K562 (cell line): ENCODE data around the gene RBFOX1. TPM values are rescaled to one million over a fixed set of nuclear protein-coding genes. Genes with fewer than 3 reads are reported as not detected.

Experiments used
- ATAC-seq: fragments of 200-7000 bp; cut with Tn5 transposase; 3 replicates; pipeline ENCODE4 v1.9.1; 2020; ENCODE audit warnings: moderate library complexity
- BruUV-seq: library from RNA; stranded (reverse); fragments of 400-500 nt; replicated peaks from 2 replicates; lab custom pipeline; 2021; lab: Mats Ljungman, UMichigan
- CTCF ChIA-PET: fragments of 300-600 bp; formaldehyde crosslinking; extraction: SDS; loops from one replicate; lab custom pipeline; 2021; ENCODE audit warnings: low intra/inter-chr PET ratio; lab: Yijun Ruan, JAX
- POLR2A ChIA-PET: fragments of 300-600, 350-650 bp; sonication (Branson Sonifier 250); formaldehyde crosslinking; extraction: SDS; loops from one replicate; lab custom pipeline; 2021; ENCODE audit warnings: antibody characterized with exemption, inconsistent platforms; lab: Yijun Ruan, JAX
- DNase-seq, 4 experiments: peaks; one replicate each; pipeline versions ENCODE4 v3.0.0 to v3.0.0-alpha.2; 2011 to 2018; ENCODE audit warnings: low spot score in 3 of 4, mixed read lengths in 3 of 4; ENCODE audit errors: extremely low read depth in 1 of 4
- FAIRE-seq: peaks from 2 replicates; lab custom pipeline; 2011; peaks lifted over from hg19 to GRCh38; lab: Jason Lieb, UNC
- H2AFZ ChIP-seq: 2 replicates; pipeline ENCODE4 v1.6.0; 2011; ENCODE audit warnings: low read depth, low read length, control low read depth, inconsistent platforms
- H3K27ac ChIP-seq: fragments of 200-600 bp; 3 replicates; pipeline ENCODE4 v1.8.0; 2011; ENCODE audit warnings: low read depth, mild to moderate bottlenecking, control low read depth, inconsistent platforms, low read length, moderate library complexity, mixed read lengths; ENCODE audit errors: extremely low read depth
- H3K27me3 ChIP-seq, 2 experiments: fragments of 300-600 bp in 1 of 2; 2 replicates in 1 of 2; 3 replicates in 1 of 2; pipeline versions ENCODE4 v1.6.0 to v1.8.0; 2011; ENCODE audit warnings: inconsistent platforms in 2 of 2, low read length in 2 of 2, mild to moderate bottlenecking in 1 of 2, mixed read lengths in 1 of 2, moderate library complexity in 1 of 2; ENCODE audit not compliant: control insufficient read depth in 2 of 2, insufficient read depth in 2 of 2
- H3K36me3 ChIP-seq: fragments of 300-600 bp; 3 replicates; pipeline ENCODE4 v1.8.0; 2011; ENCODE audit warnings: mild to moderate bottlenecking, low read length, inconsistent platforms; ENCODE audit not compliant: control insufficient read depth, insufficient read depth
- H3K4me1 ChIP-seq, 2 experiments: fragments of 200-600 bp in 1 of 2; replicated peaks in 1 of 2; 2 replicates in 1 of 2; 3 replicates in 1 of 2; pipeline versions ENCODE4 v1.5.1 to v1.8.0; 2011; ENCODE audit warnings: inconsistent platforms in 2 of 2, low read length in 2 of 2, mild to moderate bottlenecking in 1 of 2, mixed read lengths in 1 of 2, moderate library complexity in 1 of 2; ENCODE audit not compliant: control insufficient read depth in 2 of 2, insufficient read depth in 2 of 2
- H3K4me2 ChIP-seq: 2 replicates; pipeline ENCODE4 v1.6.1; 2011; ENCODE audit warnings: low read length, control low read depth, inconsistent platforms, mixed read lengths; ENCODE audit not compliant: insufficient read depth
- H3K4me3 ChIP-seq: fragments of 200-600 bp; sonication (generic), shearing (Covaris generic); 2 replicates; pipeline ENCODE4 v1.5.1; 2016; ENCODE audit warnings: control low read depth, inconsistent platforms
- H3K79me2 ChIP-seq: fragments of 200-600 bp; 3 replicates; pipeline ENCODE4 v1.8.0; 2011; ENCODE audit warnings: low read length, inconsistent platforms; ENCODE audit not compliant: control insufficient read depth, insufficient read depth
- H3K9ac ChIP-seq, 2 experiments: 2 replicates each; pipeline versions ENCODE4 v1.6.0 to v1.6.1; 2011; ENCODE audit warnings: low read depth in 2 of 2, low read length in 2 of 2, control low read depth in 1 of 2, inconsistent platforms in 1 of 2, mild to moderate bottlenecking in 1 of 2, mixed read lengths in 1 of 2; ENCODE audit not compliant: insufficient read depth in 1 of 2
- H3K9me1 ChIP-seq: one replicate; pipeline ENCODE4 v1.6.0; 2011; ENCODE audit warnings: inconsistent platforms, mild to moderate bottlenecking, low read length, moderate library complexity; ENCODE audit not compliant: control insufficient read depth, insufficient read depth
- H3K9me3 ChIP-seq: replicated peaks from 2 replicates; pipeline ENCODE4 v1.5.1; 2011; ENCODE audit warnings: low read depth, low read length, inconsistent platforms; ENCODE audit not compliant: control insufficient read depth, insufficient read depth
- H4K20me1 ChIP-seq: replicated peaks from 2 replicates; pipeline ENCODE4 v1.6.1; 2011; ENCODE audit warnings: low read length, inconsistent platforms, mixed read lengths; ENCODE audit not compliant: control insufficient read depth, insufficient read depth
- FOXK2 ChIP-seq, 2 experiments: fragments of 450-650 bp; IDR thresholded peaks in 1 of 2; conservative IDR thresholded peaks in 1 of 2; 2 replicates each; pipeline ENCODE4 v1.6.1; 2016; ENCODE audit warnings: low read depth in 2 of 2, mild to moderate bottlenecking in 1 of 2
- LARP7 ChIP-seq: fragments of 450-650 bp; IDR thresholded peaks from 2 replicates; pipeline ENCODE4 v1.6.1; 2016
- MAFF ChIP-seq: IDR thresholded peaks from 2 replicates; pipeline ENCODE4 v1.6.1; 2012; ENCODE audit warnings: low read length, improper control_type of control experiment
- MAZ ChIP-seq, 2 experiments: fragments of 450-650 bp in 1 of 2; sonication (generic) in 1 of 2; formaldehyde crosslinking; IDR thresholded peaks in 1 of 2; conservative IDR thresholded peaks in 1 of 2; 2 replicates each; pipeline versions ENCODE4 v1.4.0 to v1.5.0; 2020; ENCODE audit warnings: mild to moderate bottlenecking in 1 of 2, missing genetic modification reagents in 1 of 2
- TCFL5 ChIP-seq: fragments of 250-450 bp; sonication (Bioruptor Pico); conservative IDR thresholded peaks from 2 replicates; pipeline ENCODE4 v1.6.1; 2021; ENCODE audit warnings: mild to moderate bottlenecking, moderate library complexity, matching md5 sums
- WGBS: fragments of 100-300 bp; shearing (Covaris generic); methylation state at CpG from one replicate; pipeline ENCODE4 v1.1.6; 2016; ENCODE audit warnings: low coverage, mixed read lengths; ENCODE audit not compliant: insufficient coverage; ENCODE audit errors: missing lambda C conversion rate; 5-methylcytosine and 5-hydroxymethylcytosine counted together
- in situ Hi-C: fragments of 300-500 bp; cut with MboI; formaldehyde crosslinking; loops from 4 replicates; pipeline ENCODE4 v1.15.0; 2018; ENCODE audit warnings: inconsistent platforms, mixed read lengths
- intact Hi-C: fragments of 100-400 bp; cut with micrococcal nuclease; formaldehyde crosslinking; loops from 2 replicates; pipeline ENCODE4 v1.14.2; 2022
- polyA plus RNA-seq, 8 experiments: library from polyadenylated mRNA; depleted of rRNA in 4 of 8; stranded (reverse) in 5 of 8; unstranded in 3 of 8; fragments of >200 nt; fragmentation: Nextera tagmentation in 2 of 8; fragmentation: Illumina TruSeq in 1 of 8; extraction: Ambion mirVana in 2 of 8; extraction: Trizol in 1 of 8; gene quantifications; 2 replicates each; pipeline versions ENCODE4 v1.2.1 to v1.2.3, GENCODE V29; 2011 to 2014; ENCODE audit warnings: inconsistent platforms in 1 of 8, missing spikeins in 1 of 8
- total RNA-seq, 7 experiments: library from RNA; depleted of rRNA in 6 of 7; stranded (reverse); fragments of >200 nt in 6 of 7; fragmentation: Illumina TruSeq in 2 of 7; extraction: Trizol in 2 of 7; gene quantifications; 2 replicates each; pipeline versions ENCODE4 v1.2.1 to v1.2.3, GENCODE V29; 2011 to 2021; ENCODE audit warnings: low replicate concordance in 1 of 7
- TF ChIP-seq, protein P1 (sequence below), 2 experiments: fragments of 150-350 bp in 1 of 2; IDR thresholded peaks; 2 replicates each; pipeline ENCODE4 v1.6.1; 2012 to 2016; ENCODE audit warnings: low read depth in 2 of 2, low read length in 2 of 2, mild to moderate bottlenecking in 1 of 2, moderate library complexity in 1 of 2

RBFOX1 gene
- total and polyA plus RNA-seq, 9 of the 15 experiments (the other 6 are each of a cell fraction or from before 2014, with no cell fraction given), result 0.03 TPM; not detected in 8

- TF ChIP-seq MAFF (no peak), LARP7 (no peak), MAZ (CRISPR knock-in tag; conservative IDR thresholded peaks at IDR 0.05 in 1 of 2, IDR thresholded peaks at IDR 0.05 in 1 of 2) (no peak)
- TF ChIP-seq, protein P1, sequence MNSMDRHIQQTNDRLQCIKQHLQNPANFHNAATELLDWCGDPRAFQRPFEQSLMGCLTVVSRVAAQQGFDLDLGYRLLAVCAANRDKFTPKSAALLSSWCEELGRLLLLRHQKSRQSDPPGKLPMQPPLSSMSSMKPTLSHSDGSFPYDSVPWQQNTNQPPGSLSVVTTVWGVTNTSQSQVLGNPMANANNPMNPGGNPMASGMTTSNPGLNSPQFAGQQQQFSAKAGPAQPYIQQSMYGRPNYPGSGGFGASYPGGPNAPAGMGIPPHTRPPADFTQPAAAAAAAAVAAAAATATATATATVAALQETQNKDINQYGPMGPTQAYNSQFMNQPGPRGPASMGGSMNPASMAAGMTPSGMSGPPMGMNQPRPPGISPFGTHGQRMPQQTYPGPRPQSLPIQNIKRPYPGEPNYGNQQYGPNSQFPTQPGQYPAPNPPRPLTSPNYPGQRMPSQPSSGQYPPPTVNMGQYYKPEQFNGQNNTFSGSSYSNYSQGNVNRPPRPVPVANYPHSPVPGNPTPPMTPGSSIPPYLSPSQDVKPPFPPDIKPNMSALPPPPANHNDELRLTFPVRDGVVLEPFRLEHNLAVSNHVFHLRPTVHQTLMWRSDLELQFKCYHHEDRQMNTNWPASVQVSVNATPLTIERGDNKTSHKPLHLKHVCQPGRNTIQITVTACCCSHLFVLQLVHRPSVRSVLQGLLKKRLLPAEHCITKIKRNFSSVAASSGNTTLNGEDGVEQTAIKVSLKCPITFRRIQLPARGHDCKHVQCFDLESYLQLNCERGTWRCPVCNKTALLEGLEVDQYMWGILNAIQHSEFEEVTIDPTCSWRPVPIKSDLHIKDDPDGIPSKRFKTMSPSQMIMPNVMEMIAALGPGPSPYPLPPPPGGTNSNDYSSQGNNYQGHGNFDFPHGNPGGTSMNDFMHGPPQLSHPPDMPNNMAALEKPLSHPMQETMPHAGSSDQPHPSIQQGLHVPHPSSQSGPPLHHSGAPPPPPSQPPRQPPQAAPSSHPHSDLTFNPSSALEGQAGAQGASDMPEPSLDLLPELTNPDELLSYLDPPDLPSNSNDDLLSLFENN (IDR thresholded peaks at IDR 0.05; ENCODE audit: low read depth in 2 of 2, low read length in 2 of 2), result no peak
Measured at GRCh38 chr16:7675628-7676027, 343.0 kb downstream of the RBFOX1 start (continued).

DNA sequence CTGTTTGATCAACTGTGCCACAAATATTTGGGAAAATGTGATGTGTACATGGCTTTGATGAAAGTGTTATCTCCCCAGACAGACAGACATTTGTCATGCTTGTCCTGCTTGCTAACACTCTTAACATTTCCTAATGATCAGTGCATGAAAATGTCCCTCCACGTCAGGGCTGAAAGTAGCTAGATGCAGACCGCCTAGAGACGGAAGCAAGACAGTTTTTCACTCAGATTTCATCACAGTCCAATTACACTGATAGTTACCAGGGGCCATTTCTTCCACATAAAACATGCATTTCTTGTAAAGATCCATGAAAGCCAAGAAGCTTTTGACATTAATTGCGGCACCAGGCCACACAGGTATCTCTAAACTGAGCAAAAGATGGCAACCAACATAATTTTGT lies 347.7 kb downstream of the RBFOX1 start:
- CTCF ChIA-PET, result no interaction called here
- no peak for TF ChIP-seq FOXK2 (conservative IDR thresholded peaks at IDR 0.05 in 1 of 2, IDR thresholded peaks at IDR 0.05 in 1 of 2; ENCODE audit: low read depth in 2 of 2)
- TF ChIP-seq TCFL5 (CRISPR knock-in tag), result no peak

More for the DNA sequence above, 347.7 kb downstream of the RBFOX1 start:
- no peaks in the 10 kb centered on the region for H3K79me2 ChIP-seq
- no peaks in the 10 kb centered on the region for H3K4me1 ChIP-seq
- no peaks in the 10 kb centered on the region; the same call in 1 of the 2 replicates for H4K20me1 ChIP-seq
- DNase-seq, result no peak
- H3K27ac ChIP-seq, result no peak overlapping the region
- H3K36me3 ChIP-seq, result no peaks in the 10 kb centered on the region
- H3K9me1 ChIP-seq, result no peaks in the 10 kb centered on the region
- in situ Hi-C loops (no loop called here), intact Hi-C loops (no loop called here)
- POLR2A ChIA-PET, result interaction anchor here (0.9 kb wide), 1 partner anchor 10 kb away, joined by 3 read pairs; no protein-coding TSS in a partner anchor
- H2AFZ ChIP-seq, result no peak overlapping the region
- no peaks in the 10 kb centered on the region for H3K9me3 ChIP-seq
- H3K4me3 ChIP-seq, result no peak overlapping the region
- BruUV-seq, result no TSS peak
- WGBS, result 2% methylated on average over 4 of the region's 4 CpGs
- no peaks in the 10 kb centered on the region for H3K27me3 ChIP-seq
- H3K4me2 ChIP-seq, result no peak overlapping the region
- no peak for ATAC-seq
- no peak overlapping the region for H3K9ac ChIP-seq
- no peak for FAIRE-seq
